ENCODE data around the gene COL4A3.

The COL4A3 gene

GRCh38 chr2:227341553-227341952 is 177.1 kb downstream of the COL4A3 start:
- TF ChIP-seq FOXP2 (optimal IDR thresholded peaks at IDR 0.05; ENCODE audit: borderline replicate concordance, extremely low read depth, extremely low read length, insufficient read depth): no peak
- no peak for TF ChIP-seq TAF1 (IDR thresholded peaks at IDR 0.05; ENCODE audit: borderline replicate concordance, insufficient read depth, low read length)
- TF ChIP-seq SIN3A (IDR thresholded peaks at IDR 0.05; ENCODE audit: borderline replicate concordance, insufficient read depth, low read length): no peak
- TF ChIP-seq REST (IDR thresholded peaks at IDR 0.05; ENCODE audit: insufficient read depth in 1 of 2, low read depth in 2 of 2, low read length in 2 of 2): no peak

- TF ChIP-seq SIN3A (IDR thresholded peaks at IDR 0.05; ENCODE audit: borderline replicate concordance, insufficient read depth, low read length) (no peak), FOXP2 (optimal IDR thresholded peaks at IDR 0.05; ENCODE audit: borderline replicate concordance, extremely low read depth, extremely low read length, insufficient read depth) (no peak)
Observed at GRCh38 chr2:227344231-227344630, 179.8 kb downstream of the COL4A3 start.

GRCh38 chr2:227347117-227347516 is 182.7 kb downstream of the COL4A3 start:
- TF ChIP-seq FOXP2 (optimal IDR thresholded peaks at IDR 0.05; ENCODE audit: borderline replicate concordance, extremely low read depth, extremely low read length, insufficient read depth): no peak
- TF ChIP-seq REST (IDR thresholded peaks at IDR 0.05; ENCODE audit: insufficient read depth in 1 of 2, low read depth in 2 of 2, low read length in 2 of 2): no peak
- no peak for TF ChIP-seq POLR2AphosphoS5 (IDR thresholded peaks at IDR 0.05; ENCODE audit: low read depth, low read length)
- TF ChIP-seq SIN3A (IDR thresholded peaks at IDR 0.05; ENCODE audit: borderline replicate concordance, insufficient read depth, low read length): no peak
- no peak for TF ChIP-seq TAF1 (IDR thresholded peaks at IDR 0.05; ENCODE audit: borderline replicate concordance, insufficient read depth, low read length)

GRCh38 chr2:227348324-227348723 is 183.9 kb downstream of the COL4A3 start:
- TF ChIP-seq FOXP2 (optimal IDR thresholded peaks at IDR 0.05; ENCODE audit: borderline replicate concordance, extremely low read depth, extremely low read length, insufficient read depth) (no peak), SIN3A (IDR thresholded peaks at IDR 0.05; ENCODE audit: borderline replicate concordance, insufficient read depth, low read length) (no peak), POLR2AphosphoS5 (IDR thresholded peaks at IDR 0.05; ENCODE audit: low read depth, low read length) (no peak), REST (IDR thresholded peaks at IDR 0.05; ENCODE audit: insufficient read depth in 1 of 2, low read depth in 2 of 2, low read length in 2 of 2) (no peak), TAF1 (IDR thresholded peaks at IDR 0.05; ENCODE audit: borderline replicate concordance, insufficient read depth, low read length) (no peak)

GRCh38 chr2:227349989-227350612 is 185.7 kb downstream of the COL4A3 start:
- TF ChIP-seq SIN3A (IDR thresholded peaks at IDR 0.05; ENCODE audit: borderline replicate concordance, insufficient read depth, low read length): no peak
- no peak for TF ChIP-seq REST (IDR thresholded peaks at IDR 0.05; ENCODE audit: insufficient read depth in 1 of 2, low read depth in 2 of 2, low read length in 2 of 2)
- TF ChIP-seq POLR2AphosphoS5 (IDR thresholded peaks at IDR 0.05; ENCODE audit: low read depth, low read length): no peak
- TF ChIP-seq FOXP2 (optimal IDR thresholded peaks at IDR 0.05; ENCODE audit: borderline replicate concordance, extremely low read depth, extremely low read length, insufficient read depth): no peak
- TF ChIP-seq TAF1 (IDR thresholded peaks at IDR 0.05; ENCODE audit: borderline replicate concordance, insufficient read depth, low read length): no peak

Measured in PFSK-1 (cell line).